ENCODE data around the gene NFYA. TPM values are rescaled to one million over a fixed set of nuclear protein-coding genes. Genes with fewer than 3 reads are reported as not detected.

NFYA gene
- total and polyA plus RNA-seq, 3 donors from 2014 or later: 70.6 to 87.7 (median 82.0) TPM

DNA sequence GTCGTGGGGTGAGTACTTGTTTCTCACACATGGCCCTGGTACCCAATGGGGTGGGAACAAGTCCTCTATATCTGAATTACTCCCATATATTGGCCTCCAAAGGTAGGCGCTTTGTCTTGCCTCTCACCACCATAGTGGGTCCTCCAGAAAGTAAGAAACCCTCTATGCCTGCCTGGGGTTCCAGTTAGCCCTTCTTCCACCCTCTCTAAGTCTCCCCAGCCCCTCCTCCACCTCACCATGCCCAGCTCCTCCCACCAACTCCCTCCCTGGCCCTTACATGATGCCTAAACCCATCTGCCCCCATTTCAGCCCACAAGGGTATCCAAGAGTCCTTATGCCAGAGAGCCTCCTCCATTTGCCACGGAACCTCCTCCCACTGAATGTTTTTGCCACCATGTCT, 29.6 kb upstream of the NFYA start:
- H3K27me3 ChIP-seq: no peaks in the 10 kb centered on the region
- no peaks in the 10 kb centered on the region for H3K9me3 ChIP-seq
- WGBS, 2 donors: 93 to 97% methylated on average over 3 of the region's 3 CpGs
- no peak overlapping the region for H3K27ac ChIP-seq
- no peaks in the 10 kb centered on the region for H3K4me1 ChIP-seq
- no peak overlapping the region for H3K4me3 ChIP-seq
- no peaks in the 10 kb centered on the region for H3K36me3 ChIP-seq (ENCODE audit: low read depth, missing control alignments)
- intact Hi-C loops (cut with DNase I; ENCODE audit: low total_unique reads): no loop called here
- TF ChIP-seq, protein P1, sequence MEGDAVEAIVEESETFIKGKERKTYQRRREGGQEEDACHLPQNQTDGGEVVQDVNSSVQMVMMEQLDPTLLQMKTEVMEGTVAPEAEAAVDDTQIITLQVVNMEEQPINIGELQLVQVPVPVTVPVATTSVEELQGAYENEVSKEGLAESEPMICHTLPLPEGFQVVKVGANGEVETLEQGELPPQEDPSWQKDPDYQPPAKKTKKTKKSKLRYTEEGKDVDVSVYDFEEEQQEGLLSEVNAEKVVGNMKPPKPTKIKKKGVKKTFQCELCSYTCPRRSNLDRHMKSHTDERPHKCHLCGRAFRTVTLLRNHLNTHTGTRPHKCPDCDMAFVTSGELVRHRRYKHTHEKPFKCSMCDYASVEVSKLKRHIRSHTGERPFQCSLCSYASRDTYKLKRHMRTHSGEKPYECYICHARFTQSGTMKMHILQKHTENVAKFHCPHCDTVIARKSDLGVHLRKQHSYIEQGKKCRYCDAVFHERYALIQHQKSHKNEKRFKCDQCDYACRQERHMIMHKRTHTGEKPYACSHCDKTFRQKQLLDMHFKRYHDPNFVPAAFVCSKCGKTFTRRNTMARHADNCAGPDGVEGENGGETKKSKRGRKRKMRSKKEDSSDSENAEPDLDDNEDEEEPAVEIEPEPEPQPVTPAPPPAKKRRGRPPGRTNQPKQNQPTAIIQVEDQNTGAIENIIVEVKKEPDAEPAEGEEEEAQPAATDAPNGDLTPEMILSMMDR (IDR thresholded peaks at IDR 0.05): no peak
- TF ChIP-seq POLR2A (IDR thresholded peaks at IDR 0.05): no peak
- DNase-seq: no peak

DNA sequence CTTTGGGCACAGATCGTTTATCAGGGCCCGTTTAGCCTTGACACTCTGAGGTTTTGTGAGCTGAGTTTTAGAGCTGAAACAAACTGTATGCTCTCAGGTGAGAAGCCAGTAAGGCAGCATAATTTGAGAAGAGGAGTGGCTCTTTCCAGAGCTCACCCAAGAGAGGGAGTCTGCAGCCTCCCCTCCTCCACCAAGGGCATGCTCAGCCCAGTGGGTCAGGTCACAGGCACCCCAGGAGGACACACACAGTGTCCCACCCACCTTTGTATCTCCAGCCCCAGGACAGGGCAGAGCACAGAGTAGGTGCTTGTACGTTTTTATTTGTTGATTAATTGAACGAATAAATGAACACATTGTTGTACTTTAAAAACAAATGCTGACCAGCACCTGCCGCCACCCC, 27.1 kb upstream of the NFYA start:
- intact Hi-C loops (cut with DNase I; ENCODE audit: low total_unique reads): loop anchor here (5.0 kb wide), 1 partner anchor 1063 kb away; no protein-coding TSS in a partner anchor
- 71 to 79% methylated on average over 5 of the region's 5 CpGs for WGBS, 2 donors
- TF ChIP-seq POLR2A (IDR thresholded peaks at IDR 0.05): no peak
- TF ChIP-seq, protein P1 (IDR thresholded peaks at IDR 0.05): no peak
- no peak for DNase-seq
- Histone ChIP-seq H3K27ac (no peak overlapping the region), H3K4me1 (no peaks in the 10 kb centered on the region), H3K27me3 (no peaks in the 10 kb centered on the region), H3K4me3 (no peak overlapping the region), H3K36me3 (ENCODE audit: low read depth, missing control alignments) (no peaks in the 10 kb centered on the region), H3K9me3 (no peaks in the 10 kb centered on the region)

DNA sequence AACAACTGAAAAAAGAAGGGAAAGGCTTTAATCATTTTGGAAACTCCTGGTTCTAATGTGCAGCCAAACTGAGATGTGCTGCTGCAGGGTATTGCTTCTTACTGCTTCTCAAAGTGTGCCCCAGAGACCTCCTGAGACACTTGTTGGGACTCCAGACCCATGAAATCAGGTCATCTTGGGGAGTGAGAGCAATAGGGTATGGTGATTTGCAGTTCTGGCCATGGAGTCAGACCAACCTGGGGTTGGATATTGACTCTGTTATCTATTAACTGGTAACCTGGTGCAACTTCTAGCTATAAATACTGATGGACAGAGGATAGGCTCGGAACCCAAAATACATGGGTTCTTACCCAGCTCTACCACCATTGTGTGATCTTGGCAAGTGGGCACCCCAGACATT, 26.7 kb upstream of the NFYA start:
- intact Hi-C loops (cut with DNase I; ENCODE audit: low total_unique reads): loop anchor here (5.0 kb wide), 1 partner anchor 1064 kb away; no protein-coding TSS in a partner anchor
- Histone ChIP-seq H3K27me3 (no peaks in the 10 kb centered on the region), H3K9me3 (no peaks in the 10 kb centered on the region), H3K4me1 (no peaks in the 10 kb centered on the region), H3K4me3 (no peak overlapping the region), H3K27ac (no peak overlapping the region), H3K36me3 (ENCODE audit: low read depth, missing control alignments) (no peaks in the 10 kb centered on the region)
- TF ChIP-seq POLR2A (IDR thresholded peaks at IDR 0.05): no peak
- TF ChIP-seq, protein P1 (IDR thresholded peaks at IDR 0.05): no peak
- DNase-seq: no peak
- 91 to 100% methylated on average over 1 of the region's 1 CpG for WGBS, 2 donors

DNA sequence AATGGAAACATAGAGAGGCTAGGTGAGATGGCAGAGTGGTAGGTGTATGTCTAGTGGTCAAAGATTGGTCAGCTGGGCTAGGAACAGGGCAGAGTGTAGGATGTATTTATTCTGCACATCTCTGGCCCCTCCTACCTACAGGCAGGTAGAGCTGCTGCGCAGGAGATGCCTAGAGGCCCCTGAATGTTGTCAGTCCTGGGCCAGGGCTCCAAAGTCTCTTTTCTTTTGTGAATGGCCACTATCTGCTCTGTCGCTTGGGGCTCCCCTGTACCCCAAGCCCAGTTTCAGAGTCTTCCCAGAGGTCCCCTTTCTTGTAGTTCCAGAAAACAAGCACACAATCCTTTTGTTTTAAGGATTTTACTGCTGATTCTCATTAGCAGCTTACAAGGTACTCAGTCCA, 25.5 kb upstream of the NFYA start:
- no peaks in the 10 kb centered on the region for H3K27me3 ChIP-seq
- no peaks in the 10 kb centered on the region for H3K36me3 ChIP-seq (ENCODE audit: low read depth, missing control alignments)
- no peak overlapping the region for H3K27ac ChIP-seq
- 86 to 98% methylated on average over 2 of the region's 2 CpGs for WGBS, 2 donors
- TF ChIP-seq, protein P1 (IDR thresholded peaks at IDR 0.05): no peak
- no peak for TF ChIP-seq POLR2A (IDR thresholded peaks at IDR 0.05)
- no peak for DNase-seq
- no peaks in the 10 kb centered on the region for H3K4me1 ChIP-seq
- H3K9me3 ChIP-seq: no peaks in the 10 kb centered on the region
- H3K4me3 ChIP-seq: no peak overlapping the region
- intact Hi-C loops (cut with DNase I; ENCODE audit: low total_unique reads): loop anchor here (5.0 kb wide), 1 partner anchor 1065 kb away; no protein-coding TSS in a partner anchor

All from testis (tissue), 3 donors.